AG09309 (cell line): Measurements from ENCODE around the gene LIMS1.
"Not testable (repeated sequence)": the region's sequence is repeated elsewhere in the genome, so short reads cannot be mapped to it uniquely, and the experiment has no call there.

ENCODE experiments used
- DNase-seq: peaks from one replicate; pipeline ENCODE4 v3.0.0-alpha.2; 2010; ENCODE audit warnings: low read depth
- H3K4me3 ChIP-seq: 2 replicates; pipeline ENCODE4 v1.5.1; 2011; ENCODE audit warnings: mild to moderate bottlenecking, low read depth, low read length, moderate library complexity; ENCODE audit not compliant: control insufficient read depth
- TF ChIP-seq, protein P1 (sequence below): IDR thresholded peaks from 2 replicates; pipeline ENCODE4 v1.5.1; 2011; ENCODE audit warnings: mild to moderate bottlenecking, low read depth, low read length, inconsistent platforms; ENCODE audit not compliant: insufficient read depth, control insufficient read depth; ENCODE audit errors: missing control alignments

The LIMS1 gene

GRCh38 chr2:108533832-108534583, at the start of gene LIMS1:
Gene LIMS1 (plus strand): TSS chr2:108534470. CDS start chr2:108534563, 93 bp downstream.
- TF ChIP-seq, protein P1, sequence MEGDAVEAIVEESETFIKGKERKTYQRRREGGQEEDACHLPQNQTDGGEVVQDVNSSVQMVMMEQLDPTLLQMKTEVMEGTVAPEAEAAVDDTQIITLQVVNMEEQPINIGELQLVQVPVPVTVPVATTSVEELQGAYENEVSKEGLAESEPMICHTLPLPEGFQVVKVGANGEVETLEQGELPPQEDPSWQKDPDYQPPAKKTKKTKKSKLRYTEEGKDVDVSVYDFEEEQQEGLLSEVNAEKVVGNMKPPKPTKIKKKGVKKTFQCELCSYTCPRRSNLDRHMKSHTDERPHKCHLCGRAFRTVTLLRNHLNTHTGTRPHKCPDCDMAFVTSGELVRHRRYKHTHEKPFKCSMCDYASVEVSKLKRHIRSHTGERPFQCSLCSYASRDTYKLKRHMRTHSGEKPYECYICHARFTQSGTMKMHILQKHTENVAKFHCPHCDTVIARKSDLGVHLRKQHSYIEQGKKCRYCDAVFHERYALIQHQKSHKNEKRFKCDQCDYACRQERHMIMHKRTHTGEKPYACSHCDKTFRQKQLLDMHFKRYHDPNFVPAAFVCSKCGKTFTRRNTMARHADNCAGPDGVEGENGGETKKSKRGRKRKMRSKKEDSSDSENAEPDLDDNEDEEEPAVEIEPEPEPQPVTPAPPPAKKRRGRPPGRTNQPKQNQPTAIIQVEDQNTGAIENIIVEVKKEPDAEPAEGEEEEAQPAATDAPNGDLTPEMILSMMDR: no peak
- peak within 1 kb of the TSS; percentile 86 for H3K4me3 ChIP-seq
- DNase-seq: peak; percentile 44

DNA sequence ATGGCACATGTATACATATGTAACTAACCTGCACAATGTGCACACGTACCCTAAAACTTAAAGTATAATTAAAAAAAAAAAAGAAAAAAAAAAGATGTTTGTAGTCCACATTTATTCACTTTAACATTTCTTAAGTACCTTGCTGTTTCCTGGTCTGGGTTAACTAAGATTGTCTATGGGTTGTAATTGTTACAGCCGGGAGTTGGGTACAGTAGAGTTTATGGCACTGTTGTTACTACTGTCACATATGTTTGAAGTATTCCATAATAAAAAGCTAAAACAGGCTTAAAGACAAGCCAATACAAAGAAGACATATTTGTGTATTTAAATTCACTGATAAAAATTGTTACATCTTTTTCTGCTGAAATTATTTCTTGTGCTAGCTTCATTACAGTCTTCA, 49.0 kb upstream of the LIMS1 start:
- TF ChIP-seq, protein P1: no peak
- no peak overlapping the region for H3K4me3 ChIP-seq
- DNase-seq: no peak

GRCh38 chr2:108490506-108491122, 43.7 kb upstream of the LIMS1 start:
- TF ChIP-seq, protein P1: no peak
- no peak overlapping the region for H3K4me3 ChIP-seq
- no peak for DNase-seq

- no peak overlapping the region for H3K4me3 ChIP-seq
- DNase-seq: no peak
Measured at GRCh38 chr2:108491848-108492247, 42.4 kb upstream of the LIMS1 start.

DNA sequence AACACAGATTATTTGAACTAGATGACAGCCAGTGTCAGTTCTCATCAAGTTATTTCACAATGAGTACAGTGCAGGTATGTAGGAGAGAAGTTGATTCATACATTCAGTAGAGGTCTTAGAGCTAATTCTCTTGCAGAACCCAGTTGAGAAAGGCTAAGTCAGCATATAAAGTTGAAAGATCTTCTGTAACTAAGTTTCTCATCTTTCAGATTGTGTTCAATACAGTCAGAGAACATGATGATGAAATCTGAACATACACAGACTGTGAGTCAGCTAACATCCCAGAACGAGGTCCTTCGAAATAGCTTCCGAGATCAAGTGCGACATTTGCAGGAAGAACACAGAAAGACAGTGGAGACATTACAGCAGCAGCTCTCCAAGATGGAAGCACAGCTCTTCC, 41.9 kb upstream of the LIMS1 start:
- TF ChIP-seq, protein P1: no peak
- no peak overlapping the region for H3K4me3 ChIP-seq
- peak; percentile 76 for DNase-seq

More at GRCh38 chr2:108491848-108492247, 42.4 kb upstream of the LIMS1 start:
- TF ChIP-seq, protein P1: no peak

- DNase-seq, H3K4me3 ChIP-seq: not testable (repeated sequence)
Measured at GRCh38 chr2:108496167-108496566, 38.1 kb upstream of the LIMS1 start.

DNA sequence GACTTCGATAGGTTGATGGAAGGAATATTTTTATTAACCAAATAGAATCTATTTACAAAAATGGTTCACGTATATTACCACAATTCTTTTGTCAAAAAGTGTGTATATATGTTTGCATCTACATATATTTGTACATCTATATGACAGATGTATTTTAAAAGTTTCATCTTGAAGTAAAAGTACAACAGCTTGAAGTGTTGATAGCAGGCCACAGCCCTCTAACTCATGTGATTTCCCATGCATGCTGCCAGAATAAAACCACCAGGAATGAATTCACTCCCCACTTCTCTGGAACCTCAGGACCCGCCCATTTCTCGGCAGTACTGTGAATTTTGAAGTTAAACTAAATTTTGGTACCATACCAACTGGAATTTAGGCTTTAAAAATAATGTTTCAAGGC, 26.6 kb upstream of the LIMS1 start:
- not testable (repeated sequence) for DNase-seq

GRCh38 chr2:108512431-108512830, 21.8 kb upstream of the LIMS1 start:
- not testable (repeated sequence) for H3K4me3 ChIP-seq, DNase-seq

More for the DNA sequence above, 26.6 kb upstream of the LIMS1 start:
- H3K4me3 ChIP-seq: not testable (repeated sequence)

DNA sequence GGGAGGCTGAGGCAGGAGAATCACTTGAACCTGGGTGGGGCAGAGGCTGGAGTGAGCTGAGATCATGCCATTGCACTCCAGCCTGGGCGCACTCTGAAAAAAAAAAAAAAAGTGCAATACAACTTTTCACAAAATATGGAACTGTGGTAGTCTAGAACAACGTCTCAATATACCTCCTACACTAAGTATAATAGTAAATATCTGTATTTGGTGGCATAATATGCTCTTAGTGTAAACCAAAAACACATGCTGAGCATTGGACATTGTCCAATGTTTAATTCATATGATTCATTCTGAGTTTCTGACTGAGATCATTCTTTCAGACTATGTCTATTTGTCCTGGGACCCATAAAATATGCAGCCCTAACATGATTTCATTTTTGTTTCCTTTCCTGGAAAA, 19.8 kb upstream of the LIMS1 start:
- DNase-seq, H3K4me3 ChIP-seq: not testable (repeated sequence)

- H3K4me3 ChIP-seq, DNase-seq: not testable (repeated sequence)
Measured at GRCh38 chr2:108524688-108525087, 9.6 kb upstream of the LIMS1 start.

GRCh38 chr2:108525258-108525657, 9.0 kb upstream of the LIMS1 start:
- DNase-seq, H3K4me3 ChIP-seq: not testable (repeated sequence)
